HG02938 (cell line): ENCODE results near the gene P3H1.
"Not testable (repeated sequence)": the region's sequence is repeated elsewhere in the genome, so short reads cannot be mapped to it uniquely, and the experiment has no call there.

ENCODE experiments used
- ATAC-seq: cut with Tn5 transposase; IDR thresholded peaks from one replicate; pipeline ENCODE4 v1.9.1; 2021; ENCODE audit warnings: mild to moderate bottlenecking, moderate library complexity; ENCODE audit not compliant: unreplicated experiment

The P3H1 gene

GRCh38 chr1:42774928-42775526, 8.2 kb upstream of the P3H1 start:
- no peak for ATAC-seq

DNA sequence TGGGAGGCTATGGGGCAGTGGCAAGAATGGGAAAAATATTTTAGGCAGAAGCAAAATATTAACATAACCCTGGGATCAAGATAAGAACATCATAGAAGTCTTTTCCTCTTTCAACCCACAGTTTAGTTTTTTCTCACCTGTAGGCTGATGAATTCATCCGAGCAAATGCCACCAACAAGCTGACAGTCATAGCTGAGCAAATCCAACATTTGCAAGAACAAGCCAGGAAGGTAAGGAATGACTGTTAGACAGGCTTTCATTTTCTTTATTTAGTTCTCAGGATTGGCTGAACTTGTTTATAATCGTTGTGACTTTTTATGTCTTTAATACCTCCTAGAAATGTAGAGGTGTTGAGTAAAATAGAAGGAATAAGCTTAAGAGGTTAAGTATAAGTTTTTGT, 6.6 kb upstream of the P3H1 start:
- no peak for ATAC-seq

GRCh38 chr1:42769811-42770210, 3.0 kb upstream of the P3H1 start:
- no peak for ATAC-seq

GRCh38 chr1:42768172-42768571, 1.3 kb upstream of the P3H1 start:
- ATAC-seq: no peak

DNA sequence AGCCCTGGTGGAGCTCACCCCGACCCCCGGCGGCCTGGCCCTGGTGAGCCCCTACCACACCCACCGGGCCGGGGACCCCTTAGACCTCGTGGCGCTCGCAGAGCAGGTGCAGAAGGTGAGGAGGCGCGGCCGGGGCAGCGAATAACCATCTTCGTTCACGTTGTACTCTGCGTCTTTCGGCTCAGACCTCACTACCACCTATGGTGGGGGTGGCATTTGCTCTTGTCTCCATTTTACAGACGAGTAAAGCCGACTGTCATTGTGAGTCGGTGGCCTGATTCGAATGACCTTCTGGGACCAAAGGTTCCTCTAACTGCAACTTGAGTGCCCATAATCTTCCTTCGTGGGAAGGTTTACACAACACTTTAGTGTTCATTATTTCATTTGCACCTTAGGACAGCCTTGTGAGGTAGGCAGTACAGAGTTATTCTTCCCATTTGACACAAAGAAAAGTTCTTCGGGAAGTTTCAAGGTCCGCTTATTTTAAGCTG, 727 bp upstream of the P3H1 start:
- peak; percentile 13 for ATAC-seq

GRCh38 chr1:42765832-42766740, 742 bp downstream of the P3H1 start:
- ATAC-seq: peak; percentile 21

DNA sequence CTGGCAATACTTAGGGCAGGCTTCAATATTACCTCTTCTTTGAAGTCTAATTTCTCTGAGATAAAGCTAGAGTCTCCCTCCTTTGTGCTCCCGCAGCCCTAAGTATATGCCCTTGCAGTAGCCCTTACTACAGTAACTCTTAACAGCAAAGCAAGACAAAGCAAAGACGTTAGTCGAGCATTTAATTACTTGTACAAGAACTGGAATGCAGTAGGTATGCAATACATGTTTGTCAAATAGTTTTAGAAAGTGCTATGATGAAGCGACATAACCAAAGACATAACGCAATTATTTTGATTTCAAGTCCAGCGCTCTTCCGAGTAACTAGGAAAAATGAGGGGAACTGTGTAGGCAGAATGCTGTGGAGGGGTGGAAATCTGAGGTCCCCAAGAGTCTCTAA, 1.6 kb downstream of the P3H1 start:
- ATAC-seq: no peak

- no peak for ATAC-seq
Observed at GRCh38 chr1:42762269-42762668, 4.6 kb downstream of the P3H1 start.

GRCh38 chr1:42761567-42761966, 5.3 kb downstream of the P3H1 start:
- no peak for ATAC-seq

DNA sequence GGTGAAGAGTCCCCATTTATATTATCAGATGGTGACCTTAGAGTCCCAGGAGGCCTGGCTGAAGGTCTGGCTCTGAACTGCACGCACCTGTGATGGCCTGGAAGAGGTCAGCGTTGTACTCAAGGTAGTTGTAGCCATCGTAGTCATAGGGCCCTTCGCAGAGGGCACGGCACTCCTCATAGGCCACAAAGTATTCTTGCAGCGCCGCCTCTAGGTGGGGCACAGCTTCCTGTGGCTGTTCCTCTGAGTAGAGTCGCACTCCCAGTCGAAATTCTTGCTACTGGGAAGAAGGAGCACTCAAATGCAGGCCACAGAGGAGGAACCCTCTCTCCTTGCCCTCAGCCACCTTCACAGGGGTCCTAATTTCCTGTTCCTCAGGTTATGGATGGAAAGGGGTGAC, 7.7 kb downstream of the P3H1 start:
- ATAC-seq: no peak

- ATAC-seq: no peak
Observed at GRCh38 chr1:42758641-42759040, 8.2 kb downstream of the P3H1 start.

GRCh38 chr1:42757892-42758275, 8.9 kb downstream of the P3H1 start:
- no peak for ATAC-seq

DNA sequence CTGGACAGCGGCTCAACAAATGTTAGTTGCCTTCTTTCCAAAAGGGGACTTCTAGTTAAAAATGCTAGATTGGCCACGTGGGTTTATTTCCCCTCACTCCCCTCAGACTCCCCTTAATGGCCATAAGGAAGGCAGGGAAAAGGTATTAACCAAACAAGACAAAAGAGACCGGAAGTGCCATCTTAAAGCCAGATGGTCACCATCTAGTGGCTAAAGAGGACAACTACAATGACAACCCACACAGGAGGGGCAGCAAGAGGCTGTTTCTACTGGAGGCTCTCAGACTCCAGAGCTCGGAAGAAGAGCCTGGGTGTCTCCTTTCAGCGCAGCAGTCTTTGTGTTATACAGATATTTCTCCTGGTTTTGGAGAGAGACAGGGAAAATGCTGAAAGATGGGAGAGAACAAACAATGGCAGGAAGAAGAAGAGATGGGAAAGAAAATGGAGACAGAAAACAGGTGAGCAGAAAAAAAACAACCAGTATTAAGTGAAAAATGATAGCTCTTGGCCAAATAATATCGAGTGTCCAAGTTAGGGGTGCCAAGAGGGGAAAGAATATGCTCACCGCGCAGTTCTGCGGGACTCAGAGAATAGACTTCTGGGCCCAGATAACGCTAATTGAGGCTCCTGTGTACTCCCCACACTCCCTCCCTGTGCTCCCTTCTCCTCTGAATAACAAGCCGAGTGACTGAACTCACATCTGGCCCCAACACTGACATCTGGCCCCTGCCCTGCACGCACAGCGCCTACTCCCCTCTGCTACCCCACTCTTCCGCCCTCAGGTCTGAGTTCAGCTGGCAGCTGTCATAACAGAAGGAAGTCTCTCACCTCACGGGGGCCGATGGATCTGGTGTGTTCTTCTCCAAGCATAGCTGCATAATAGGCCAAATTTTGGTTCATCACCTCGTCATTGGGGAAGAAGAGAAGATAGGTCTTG, 9.6 kb downstream of the P3H1 start:
- ATAC-seq: no peak

- no peak for ATAC-seq
Observed at GRCh38 chr1:42753070-42753469, 13.8 kb downstream of the P3H1 start.

DNA sequence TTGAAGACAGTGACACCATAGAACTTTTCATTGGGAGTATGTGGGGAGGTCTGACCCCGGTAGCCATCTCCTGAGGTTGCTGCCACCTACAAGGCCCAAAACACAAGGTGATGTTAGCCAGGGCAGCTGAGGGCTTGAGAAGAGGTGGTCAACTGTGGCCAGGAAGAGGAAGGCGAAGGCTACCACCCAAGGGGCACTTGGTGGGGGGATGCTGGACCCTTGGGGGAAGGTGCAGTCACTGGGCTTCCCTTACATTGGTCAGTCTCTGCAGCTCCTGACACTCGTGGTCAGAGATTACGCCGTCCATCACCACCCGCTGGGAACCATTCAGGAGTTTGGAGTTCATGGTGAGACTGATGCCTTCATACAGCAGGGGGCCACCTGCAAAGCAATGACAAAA, 14.5 kb downstream of the P3H1 start:
- no peak for ATAC-seq

GRCh38 chr1:42751511-42752070, 15.2 kb downstream of the P3H1 start:
- ATAC-seq: not testable (repeated sequence)

- no peak for ATAC-seq
Observed at GRCh38 chr1:42750041-42750440, 16.8 kb downstream of the P3H1 start.

DNA sequence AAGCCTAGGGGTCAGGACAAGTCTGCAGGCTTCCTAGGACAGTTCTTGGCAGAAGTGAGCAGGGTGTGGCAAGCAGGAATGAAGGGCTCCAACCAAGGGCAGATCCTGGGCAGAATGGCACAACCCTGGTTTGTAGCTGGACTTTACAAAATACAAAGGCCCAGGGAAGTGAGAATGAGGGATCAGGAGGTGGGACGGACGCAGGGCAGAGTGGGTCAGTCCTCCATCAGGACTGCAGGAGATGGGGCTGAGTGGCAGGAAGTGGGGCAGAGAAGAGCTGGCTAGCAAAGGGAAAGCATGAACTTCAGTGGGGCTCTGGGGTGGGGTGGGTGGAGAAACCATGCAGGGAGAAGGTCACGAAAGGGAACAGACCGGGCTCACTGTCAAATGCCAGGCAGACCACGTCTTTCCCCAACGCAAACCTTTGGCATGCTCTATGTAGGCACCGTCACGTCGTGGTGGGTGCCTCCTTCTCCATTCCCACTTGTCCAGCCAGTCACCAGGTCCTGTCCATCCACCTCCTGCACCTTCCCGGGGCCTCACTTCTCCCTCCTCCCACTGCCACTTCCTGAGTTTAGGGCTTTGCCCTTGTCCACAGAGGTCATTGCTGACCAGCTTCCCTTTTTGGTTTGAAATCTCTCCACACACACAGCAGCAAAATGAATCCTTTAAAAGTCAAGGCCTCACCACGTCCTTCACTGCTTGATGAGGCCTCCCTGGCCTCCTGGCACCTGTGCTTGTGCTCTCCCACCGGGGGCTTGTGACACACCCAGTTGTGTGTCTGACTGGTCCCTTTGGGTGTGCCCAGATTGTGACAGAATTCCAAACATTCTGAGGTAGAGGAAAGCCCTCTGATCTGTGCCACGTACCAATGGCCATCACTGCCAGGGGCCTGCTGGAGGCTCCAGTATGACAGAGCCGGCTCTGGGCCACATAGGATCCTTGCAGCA, 18.1 kb downstream of the P3H1 start:
- no peak for ATAC-seq

DNA sequence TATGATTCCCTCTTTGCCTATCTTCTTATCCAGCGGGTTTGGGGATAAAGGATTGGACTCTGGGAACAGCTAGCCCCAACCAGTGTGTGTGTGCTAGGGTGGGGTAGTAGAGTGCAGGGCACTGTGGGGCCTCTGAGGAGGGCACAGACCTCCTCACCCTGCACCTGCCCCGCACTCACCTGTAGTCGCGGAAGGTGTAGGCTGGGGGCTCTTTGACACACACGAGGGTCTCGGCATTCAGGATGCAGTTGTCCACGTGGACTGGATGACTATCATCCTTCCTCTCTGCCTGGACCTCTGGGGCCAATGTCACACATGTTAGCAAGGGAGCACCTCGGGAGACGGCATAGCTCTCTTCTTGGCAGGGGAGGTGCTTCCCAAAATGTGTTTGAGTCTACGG, 18.8 kb downstream of the P3H1 start:
- no peak for ATAC-seq

GRCh38 chr1:42747125-42747524, 19.7 kb downstream of the P3H1 start:
- ATAC-seq: no peak
